Measurements from ENCODE around the gene ENPP7. TPM values are rescaled to one million over a fixed set of nuclear protein-coding genes. Genes with fewer than 3 reads are reported as not detected.

The ENPP7 gene
- total RNA-seq, 1 experiment from 2014 or later: not detected

- peak; percentile 44 for DNase-seq (ENCODE audit: low spot score)
Observed at GRCh38 chr17:79777894-79778503, 47.3 kb downstream of the ENPP7 start, which contains the start of gene CBX2. CBX2 (plus strand) TSS chr17:79778148; CDS start chr17:79778236, 88 bp downstream.

GRCh38 chr17:79778504-79779083, 47.9 kb downstream of the ENPP7 start:
- no peak for DNase-seq (ENCODE audit: low spot score)

GRCh38 chr17:79779084-79779529, 48.4 kb downstream of the ENPP7 start:
- no peak for DNase-seq (ENCODE audit: low spot score)

- no peak for DNase-seq (ENCODE audit: low spot score)
Observed at GRCh38 chr17:79779661-79780365, 49.1 kb downstream of the ENPP7 start.

GRCh38 chr17:79781012-79781650, 50.4 kb downstream of the ENPP7 start:
- no peak for DNase-seq (ENCODE audit: low spot score)

GRCh38 chr17:79781736-79782575, 51.2 kb downstream of the ENPP7 start:
- no peak for DNase-seq (ENCODE audit: low spot score)

- DNase-seq (ENCODE audit: low spot score): no peak
Observed at GRCh38 chr17:79783891-79784290, 53.1 kb downstream of the ENPP7 start.

GRCh38 chr17:79784353-79785016, 53.7 kb downstream of the ENPP7 start:
- no peak for DNase-seq (ENCODE audit: low spot score)

GRCh38 chr17:79785017-79785899, 54.5 kb downstream of the ENPP7 start:
- no peak for DNase-seq (ENCODE audit: low spot score)

GRCh38 chr17:79785900-79786810, 55.4 kb downstream of the ENPP7 start:
- no peak for DNase-seq (ENCODE audit: low spot score)

GRCh38 chr17:79786930-79787643, 56.3 kb downstream of the ENPP7 start:
- no peak for DNase-seq (ENCODE audit: low spot score)

- DNase-seq (ENCODE audit: low spot score): no peak
Observed at GRCh38 chr17:79788455-79788854, 57.7 kb downstream of the ENPP7 start.

GRCh38 chr17:79788989-79789942, 58.5 kb downstream of the ENPP7 start:
- DNase-seq (ENCODE audit: low spot score): no peak

- DNase-seq (ENCODE audit: low spot score): no peak
Observed at GRCh38 chr17:79789943-79790804, 59.4 kb downstream of the ENPP7 start.

- no peak for DNase-seq (ENCODE audit: low spot score)
Observed at GRCh38 chr17:79790805-79791734, 60.3 kb downstream of the ENPP7 start.

Measured in H4 (cell line).